Ammon's horn (tissue), 1 donor: ENCODE measurements around the gene CCDC71.

ENCODE experiments used
- DNase-seq: peaks from one replicate; pipeline ENCODE4 v3.0.0-alpha.2; 2016; ENCODE audit warnings: low spot score

The CCDC71 gene

DNA sequence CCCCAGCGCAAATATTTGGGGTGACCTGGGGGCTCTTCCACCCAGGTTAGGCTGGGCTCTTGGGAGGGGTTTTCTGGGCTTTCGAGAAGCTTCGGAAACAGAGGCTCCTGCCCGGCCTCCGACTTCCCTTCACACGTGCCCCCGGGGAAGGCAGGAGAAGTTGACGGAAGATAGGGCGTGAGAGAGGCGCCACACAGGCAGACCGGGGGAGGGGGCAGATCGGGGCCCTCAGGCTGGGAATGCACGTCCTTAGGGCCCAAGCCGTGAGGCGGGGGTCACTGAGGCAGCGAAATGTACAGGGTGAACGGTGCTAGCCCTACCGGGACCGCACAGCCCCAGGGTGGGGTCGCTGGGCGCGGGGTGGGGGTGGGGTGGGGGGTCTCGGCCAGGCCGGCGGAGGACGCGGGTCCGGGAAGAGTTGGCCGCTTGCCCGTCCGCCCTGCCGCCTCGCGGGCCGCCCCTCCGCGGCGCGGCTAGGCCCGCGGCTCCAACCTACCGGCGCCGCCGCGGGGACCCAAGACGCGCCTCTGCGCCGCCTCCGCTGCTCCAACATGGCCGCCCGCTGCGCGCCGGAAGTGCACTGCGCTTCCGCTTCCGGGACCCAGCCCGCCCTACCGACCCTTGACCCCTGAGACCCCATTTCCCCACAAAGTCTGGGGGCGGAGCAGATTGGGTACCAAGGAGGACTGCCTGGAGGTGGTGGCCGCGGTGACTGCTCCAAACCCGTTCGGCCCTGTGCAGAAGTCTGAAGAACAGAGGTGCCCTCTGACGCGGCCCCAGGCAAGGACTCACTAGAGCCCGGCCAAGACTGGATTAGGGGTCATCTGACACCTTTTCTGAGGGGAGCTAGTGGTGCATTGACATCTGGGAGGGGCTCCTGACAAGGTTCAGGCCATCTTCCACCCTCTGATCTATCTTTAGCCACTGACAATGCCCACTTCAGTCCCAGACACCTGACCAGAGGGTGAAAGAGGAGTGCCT, at the start of gene CCDC71:
Gene CCDC71 (minus strand): TSS at position 561 of the 981 bp plus-strand sequence. CDS start 2,123 bp downstream, outside the sequence.
- DNase-seq: peak; percentile 61

DNA sequence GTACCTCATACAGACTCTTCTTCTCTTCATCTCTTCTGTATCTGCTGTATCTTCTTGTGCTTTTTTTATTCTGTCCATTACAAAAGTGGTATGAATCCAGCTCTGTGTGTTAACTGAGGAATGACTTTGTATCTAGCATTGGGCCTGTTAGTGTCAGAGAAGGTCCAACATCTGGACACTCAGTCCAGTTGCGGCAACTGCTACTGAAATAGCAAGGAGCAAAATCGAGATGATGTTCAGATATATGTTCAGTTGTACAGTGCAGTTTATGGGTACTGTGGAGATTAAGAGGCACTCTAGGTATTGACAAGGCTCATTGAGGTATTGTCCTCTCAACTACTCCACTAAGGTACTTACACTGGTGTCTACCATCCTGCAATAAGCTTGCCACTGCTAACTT, 47.9 kb upstream of the CCDC71 start:
- no peak for DNase-seq

DNA sequence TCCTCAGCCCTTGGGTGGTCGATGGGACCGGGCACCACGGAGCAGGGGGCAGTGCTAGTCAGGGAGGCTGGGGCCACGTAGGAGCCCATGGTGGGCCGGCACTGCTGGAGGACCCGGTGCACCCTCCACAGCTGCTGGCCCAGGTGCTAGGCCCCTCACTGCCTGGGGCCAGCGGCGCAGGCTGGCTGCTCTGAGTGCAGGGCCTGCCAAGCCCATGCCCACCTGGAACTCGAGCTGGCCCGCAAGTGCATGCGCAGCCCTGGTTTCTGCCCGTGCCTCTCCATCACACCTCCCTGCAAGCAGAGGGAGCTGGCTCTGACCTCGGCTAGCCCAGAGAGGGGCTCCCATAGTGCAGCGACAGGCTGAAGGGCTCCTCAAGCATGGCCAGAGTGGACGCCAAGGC, 47.4 kb upstream of the CCDC71 start:
- DNase-seq: no peak

DNA sequence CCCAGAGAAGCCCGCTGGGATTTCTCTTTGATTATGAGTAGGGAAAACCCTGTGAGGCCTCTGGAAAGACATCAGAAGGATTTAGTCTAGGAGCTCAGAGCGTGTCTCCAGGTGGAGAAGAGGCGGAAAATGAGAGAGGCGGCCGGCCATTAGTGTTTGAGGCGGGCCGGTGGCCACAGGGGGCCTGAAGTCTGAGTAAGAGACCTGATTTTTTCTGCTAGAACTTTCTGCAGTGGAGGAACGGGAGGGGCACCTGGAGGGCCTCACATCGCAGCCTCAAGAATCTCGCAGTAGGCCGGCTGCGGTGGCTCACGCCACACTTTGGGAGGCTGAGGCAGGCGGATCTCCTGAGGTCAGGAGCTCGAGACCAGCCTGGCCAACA, 33.8 kb upstream of the CCDC71 start:
- no peak for DNase-seq

DNA sequence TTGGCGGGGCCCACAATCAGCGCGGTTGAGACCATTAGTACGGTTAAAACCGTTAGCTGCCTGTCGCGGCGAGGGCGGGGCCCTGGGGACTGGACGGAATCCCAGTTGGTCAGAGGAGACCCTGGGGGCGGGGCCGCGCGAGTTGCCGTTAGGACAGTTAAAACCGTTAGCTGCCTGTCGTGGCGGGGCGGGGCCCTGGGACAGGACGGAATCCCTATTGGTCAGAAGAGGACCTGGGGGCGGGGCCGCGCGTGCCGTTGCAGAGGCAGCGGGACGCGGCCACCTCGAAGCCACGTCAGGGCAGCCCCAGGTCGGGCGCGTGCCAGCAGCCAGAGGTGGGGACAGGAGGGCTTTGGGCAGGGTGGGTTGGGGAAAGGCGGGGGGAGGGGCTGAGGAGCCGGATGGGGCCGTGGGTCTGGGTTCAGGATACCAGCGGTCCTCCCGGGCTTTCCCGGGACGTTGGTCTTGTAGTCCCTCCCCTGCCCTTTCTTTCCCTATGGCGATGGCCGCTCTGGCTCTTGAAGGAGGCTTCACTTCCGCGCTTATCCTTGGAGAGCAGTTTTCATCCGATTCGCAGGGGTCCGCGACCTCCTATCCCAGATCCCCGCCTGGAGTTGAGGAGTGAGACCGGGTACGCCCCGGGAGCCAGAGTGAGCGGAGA, 33.2 kb upstream of the CCDC71 start:
- DNase-seq: peak; percentile 40

DNA sequence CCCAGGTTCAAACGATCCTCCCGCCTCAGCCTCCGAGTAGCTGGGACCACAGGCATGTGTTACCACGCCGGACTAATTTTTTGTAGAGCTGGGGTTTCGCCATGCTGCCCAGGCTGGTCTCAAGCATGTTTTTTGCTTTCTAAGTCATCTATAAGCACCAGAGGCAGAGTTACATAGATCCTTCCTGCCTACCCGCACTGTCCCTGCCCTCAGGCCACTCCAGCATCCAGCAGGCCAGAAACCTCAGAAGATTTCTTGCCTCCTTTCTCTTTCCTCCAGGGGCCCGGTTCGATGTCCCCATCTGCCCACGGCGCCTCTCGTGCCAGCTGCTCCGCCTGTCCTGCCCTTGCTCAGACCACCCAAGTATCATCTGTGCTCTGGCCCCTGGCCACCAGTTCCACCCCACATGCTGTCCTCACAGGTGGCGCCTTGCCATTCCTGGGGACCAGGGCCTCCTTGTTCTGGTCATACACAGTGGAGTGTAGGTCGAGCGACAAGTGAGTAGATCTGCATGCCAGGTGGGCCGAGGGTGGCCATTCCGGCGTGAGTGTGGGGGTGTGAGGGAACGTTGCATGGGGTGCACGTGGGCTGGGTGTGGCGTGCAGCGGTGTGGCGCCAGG, 32.6 kb upstream of the CCDC71 start:
- no peak for DNase-seq

DNA sequence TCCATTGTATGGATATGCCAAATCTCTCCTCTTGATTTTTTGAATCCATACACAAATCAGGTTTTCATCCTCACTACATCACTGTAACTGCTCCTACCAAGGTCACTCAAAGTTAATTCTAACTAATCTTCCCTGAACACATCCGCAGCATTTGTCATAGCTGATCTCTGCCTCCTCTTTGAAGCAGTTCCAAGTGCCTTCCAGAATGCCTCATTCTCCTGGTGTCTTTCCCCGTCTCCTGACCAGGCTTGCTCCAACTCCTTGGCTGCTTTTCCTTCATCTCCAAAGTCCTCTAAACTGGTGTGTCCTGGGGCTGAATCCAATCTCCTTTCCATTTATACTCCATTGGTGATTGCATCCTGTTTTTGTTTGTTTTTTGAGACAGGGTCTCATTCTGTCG, 32.0 kb upstream of the CCDC71 start:
- DNase-seq: no peak

DNA sequence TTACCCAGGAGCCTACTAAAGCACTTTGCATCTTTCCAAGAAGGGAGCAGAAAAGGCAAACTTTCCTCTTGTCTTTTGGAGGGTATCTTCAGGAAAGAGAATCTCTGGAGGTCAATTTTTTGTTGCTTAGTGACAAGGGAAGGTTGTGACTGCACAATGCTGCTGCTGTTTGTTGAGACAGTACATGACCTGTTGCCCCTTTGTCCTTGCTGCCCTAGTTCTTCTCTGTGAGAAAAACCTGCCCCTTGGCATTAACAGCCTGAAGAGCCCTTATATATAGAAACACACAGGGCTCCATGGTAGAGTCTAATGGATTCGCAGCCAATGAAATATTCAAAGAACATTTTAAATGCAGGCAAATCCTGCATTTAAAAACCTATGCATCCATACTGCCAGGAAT, 25.6 kb upstream of the CCDC71 start:
- DNase-seq: no peak

DNA sequence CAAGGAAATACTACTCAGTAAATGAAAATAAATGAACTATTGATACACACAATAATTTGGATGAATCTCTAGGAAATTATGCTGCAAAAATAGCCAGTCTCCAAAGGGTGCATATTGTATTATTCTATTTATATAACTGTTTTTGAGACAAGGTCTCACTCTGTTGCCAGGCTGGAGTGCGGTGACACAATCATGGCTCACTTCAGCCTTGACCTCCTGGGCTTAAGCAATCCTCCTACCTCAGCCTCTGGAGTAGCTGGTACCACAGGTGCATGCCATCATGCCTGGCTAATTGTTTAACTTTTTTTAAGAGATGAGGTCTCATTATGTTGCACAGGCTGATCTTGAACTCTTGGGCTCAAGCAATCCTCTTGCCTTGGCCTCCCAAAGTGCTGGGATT, 17.7 kb upstream of the CCDC71 start:
- DNase-seq: no peak

DNA sequence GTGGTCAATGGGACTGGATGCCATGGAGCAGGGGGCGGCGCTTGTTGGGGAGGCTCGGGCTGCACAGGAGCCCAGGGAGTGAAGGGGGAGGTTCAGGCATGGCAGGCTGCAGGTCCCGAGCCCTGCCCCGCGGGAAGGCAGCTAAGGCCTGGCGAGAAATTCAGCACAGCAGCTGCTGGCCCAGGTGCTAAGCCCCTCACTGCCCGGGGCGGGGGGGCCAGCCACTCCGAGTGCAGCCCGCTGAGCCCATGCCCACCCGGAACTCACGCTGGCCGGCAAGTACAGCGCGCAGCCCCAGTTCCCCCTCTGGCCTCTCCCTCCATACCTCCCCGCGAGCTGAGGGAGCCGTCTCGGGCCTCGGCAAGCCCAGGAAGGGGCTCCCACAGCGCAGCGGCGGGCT, 16.6 kb upstream of the CCDC71 start:
- no peak for DNase-seq

DNA sequence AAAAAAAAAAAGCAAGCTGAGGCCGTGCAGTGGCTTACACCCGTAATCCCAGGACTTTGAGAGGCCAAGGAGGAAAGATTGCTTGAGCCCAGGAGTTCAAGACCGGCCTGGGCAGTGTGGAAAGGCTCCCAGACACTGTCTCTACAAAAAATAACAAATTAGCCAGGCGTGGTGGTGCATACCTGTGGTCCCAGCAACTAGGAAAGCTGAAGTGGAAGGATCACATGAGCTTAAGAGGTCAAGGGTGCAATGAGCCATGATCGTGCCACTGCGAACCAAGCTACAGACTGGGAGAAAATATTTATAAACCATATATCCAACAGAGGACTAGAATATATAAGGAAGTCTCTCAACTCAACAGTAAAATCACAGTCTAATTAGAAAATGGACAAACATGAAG, 15.2 kb upstream of the CCDC71 start:
- no peak for DNase-seq

DNA sequence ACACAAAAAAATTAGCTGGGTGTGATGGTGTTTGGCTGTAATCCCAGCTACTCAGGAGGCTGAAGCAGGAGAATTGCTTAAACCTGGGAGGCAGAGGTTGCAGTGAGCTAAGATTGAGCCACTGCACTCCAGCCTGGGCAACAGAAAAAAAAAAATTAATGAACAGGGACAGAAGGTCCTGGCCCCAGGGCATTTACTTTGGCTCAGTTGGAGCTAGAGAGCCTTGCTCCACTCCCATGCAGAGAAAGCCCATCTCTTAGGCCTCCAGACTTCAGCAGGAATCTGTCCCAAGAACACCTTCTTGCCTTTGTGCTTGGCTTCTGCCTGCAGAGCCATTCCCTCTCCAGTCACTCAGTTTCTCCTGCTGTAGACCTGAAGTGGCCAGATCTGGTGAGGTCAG, 14.0 kb upstream of the CCDC71 start:
- no peak for DNase-seq

DNA sequence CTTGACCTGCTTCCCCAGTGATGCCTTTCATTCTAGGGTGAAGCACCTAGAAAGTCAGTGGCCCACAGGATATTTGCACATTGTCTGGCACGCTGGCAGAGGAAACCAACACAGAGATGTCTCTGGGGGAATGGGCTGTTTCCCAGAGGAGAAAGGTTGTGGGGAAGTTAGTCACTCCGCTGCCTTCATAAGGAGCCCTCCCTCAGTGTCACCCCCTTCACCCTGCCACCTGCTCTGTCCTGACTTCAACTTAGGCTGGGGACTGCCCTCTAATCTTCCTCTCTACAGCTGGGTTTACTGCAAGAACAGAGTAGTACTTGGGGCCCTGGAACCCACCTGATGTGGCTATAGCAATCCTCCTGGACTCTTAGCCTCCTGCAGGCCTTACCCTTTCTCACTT, 10.9 kb upstream of the CCDC71 start:
- no peak for DNase-seq

DNA sequence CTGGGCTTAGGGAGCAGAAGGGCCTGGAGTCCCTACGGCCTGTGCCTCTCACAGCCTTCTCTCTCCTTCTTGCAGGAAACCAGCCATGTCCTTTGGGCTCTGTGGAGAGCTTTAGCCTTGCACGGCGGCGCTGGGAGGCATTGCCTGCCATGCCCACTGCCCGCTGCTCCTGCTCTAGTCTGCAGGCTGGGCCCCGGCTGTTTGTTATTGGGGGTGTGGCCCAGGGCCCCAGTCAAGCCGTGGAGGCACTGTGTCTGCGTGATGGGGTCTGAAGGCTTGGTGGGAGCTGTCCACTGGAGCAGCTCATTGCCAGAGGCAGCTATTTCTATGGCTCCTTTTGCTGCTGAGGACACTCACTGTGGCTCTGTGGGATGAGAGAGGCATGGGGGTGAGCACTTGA, 9.4 kb upstream of the CCDC71 start:
- no peak for DNase-seq

DNA sequence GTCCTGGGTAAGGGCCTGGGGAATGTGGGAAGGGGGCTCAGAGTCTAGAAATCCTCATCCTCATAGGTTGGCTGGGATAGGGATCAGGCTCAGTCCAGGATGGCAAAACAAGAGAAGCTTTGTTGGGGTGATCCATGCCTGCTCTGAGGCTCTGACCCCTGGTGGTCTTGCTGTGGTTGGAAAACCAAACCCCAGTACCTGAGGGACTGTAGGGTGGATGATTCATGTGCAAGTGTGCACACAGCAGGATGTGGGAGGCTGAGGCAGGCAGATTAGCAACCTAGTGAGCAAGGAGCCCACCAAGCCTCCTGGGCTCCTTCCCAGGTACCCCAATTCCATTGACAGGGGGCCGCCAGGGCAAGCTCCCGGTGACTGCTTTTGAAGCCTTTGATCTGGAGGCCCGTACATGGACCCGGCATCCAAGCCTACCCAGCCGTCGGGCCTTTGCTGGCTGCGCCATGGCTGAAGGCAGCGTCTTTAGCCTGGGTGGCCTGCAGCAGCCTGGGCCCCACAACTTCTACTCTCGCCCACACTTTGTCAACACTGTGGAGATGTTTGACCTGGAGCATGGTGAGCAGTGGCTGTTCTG, 8.4 kb upstream of the CCDC71 start:
- DNase-seq: no peak

DNA sequence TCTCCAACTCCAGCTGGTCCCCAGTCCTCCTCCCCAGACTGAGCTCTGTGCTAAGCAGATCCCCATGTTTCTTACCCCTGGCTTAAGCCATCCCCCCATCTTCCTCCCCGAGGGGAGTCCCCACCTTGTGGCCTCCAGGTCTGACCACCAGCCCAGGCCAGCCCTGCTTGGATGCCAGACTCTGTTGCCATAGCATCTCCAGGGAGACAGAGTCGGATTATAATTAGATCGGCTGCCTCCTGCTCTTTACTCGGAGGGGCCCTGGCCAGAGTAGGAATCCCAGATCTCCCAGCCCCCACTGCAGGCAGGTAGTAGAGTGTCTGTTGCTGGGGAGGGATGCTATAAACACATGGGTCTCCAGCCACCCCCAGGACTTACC, 7.7 kb upstream of the CCDC71 start:
- peak; percentile 22 for DNase-seq

DNA sequence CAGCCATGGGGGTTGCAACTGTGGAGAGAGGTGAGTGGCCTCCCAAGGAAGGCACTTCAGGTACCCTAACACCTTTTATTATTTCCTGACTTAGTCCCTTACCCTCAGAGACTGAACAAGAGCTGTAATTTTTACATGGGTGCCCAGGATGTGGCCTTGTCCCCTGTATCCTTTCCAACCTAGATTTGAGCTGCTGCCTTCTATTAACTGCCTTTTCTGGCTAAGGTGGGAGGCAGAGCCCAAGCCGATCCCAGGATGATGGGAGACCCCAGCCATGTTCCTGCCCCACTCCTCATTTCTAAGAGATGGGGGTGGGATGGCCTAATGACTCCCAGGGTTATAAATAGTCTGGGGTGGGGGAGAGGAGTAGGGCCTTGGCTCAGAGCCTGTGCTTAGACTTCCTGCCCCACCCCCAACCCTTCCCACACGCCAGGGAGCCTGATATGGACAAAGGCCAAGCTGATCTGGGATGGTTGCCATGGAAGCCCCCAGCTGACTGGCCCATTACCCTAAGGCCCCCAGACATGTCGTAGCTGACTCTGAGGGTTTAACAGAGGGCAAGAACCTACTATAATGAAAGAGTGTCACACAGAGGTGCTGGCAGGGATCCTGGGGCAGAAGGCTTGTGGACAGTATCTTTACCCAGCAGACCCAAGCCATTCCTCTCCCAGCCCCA, 7.1 kb upstream of the CCDC71 start:
- DNase-seq: no peak

DNA sequence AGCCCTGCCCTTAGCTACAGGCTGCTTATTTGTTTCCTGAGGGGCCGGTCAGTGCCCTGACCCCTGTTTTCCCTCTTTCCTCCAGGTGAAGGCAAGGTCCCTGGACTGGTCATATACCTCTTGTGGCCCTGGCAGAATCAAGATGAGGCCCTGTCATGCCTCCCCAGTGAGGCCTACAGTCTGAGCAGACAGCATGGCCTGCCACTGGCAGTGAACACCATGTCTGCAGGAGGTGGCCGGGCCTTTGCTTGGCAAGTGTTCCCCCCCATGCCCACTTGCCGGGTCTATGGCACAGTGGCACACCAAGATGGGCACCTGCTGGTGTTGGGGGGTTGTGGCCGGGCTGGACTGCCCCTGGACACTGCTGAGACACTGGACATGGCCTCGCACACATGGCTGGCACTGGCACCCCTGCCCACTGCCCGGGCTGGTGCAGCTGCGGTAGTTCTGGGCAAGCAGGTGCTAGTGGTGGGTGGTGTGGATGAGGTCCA, 6.5 kb upstream of the CCDC71 start:
- no peak for DNase-seq

DNA sequence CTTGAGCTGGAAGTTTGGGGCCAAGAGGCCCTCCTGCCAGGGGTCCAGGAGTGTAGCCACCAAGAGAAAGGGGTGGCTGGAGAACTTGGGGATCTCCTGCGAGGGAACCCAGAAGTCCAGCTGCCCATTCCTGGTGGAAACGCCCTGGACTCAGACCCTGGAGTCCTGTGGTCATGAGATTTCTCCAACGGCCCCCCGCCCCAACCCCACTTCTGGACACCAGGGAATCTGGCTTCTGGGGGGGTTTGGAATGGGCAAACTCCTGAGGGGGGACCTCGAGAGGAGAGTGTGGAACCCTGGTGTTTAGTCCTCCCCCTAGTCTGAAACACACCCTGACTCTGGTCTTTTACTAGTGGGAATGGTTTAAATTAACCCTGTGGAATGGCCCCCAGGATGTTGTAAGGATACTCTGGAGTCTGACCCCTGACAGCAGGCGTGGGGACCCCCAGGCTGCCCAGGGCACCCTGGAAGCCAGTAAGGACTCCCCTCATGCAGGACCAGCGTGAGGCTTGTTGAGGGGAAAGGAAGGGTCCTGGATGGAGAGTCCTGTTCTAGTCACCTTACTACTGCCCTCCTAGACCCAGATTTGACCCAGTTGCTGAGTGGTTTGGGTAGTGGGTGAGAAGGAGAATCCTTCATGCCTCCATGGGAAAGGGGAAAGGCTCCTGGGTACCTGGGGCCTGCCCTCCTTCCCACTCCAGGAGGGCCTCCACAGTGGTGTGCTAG, 5.8 kb upstream of the CCDC71 start:
- DNase-seq: no peak

DNA sequence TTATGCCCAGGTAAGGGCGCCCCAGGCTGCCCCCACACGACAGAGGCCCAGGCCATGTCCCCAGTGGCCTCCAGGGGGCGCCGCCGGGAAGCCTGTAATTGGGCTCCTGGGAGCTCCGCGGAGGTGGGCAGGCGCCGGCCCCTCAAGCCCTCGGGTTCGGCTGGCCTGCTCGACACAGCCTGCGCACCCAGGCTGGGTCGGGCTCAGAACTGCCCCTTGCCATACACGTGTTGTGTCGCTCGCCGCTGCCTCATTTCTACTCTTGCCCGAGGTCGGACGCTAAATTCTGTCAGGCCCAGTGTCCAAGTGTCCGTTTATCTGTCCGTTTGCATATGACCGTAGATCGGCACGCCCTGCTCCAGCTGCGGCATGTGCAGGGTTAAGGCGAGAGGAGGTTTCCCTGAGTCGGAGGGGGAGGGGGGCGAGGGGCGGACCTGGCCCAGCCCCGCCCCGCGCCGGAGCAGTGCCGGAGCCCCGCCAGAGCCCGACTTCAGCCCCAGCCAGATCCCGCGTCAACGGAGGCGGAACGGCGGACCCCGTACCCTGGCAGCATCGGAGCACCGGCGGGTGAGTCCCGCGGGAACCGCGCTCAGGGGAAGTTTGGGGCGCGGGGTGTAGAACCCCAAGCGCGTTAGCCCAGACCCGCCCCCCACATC, 5.1 kb upstream of the CCDC71 start, which contains the start of gene KLHDC8B:
Gene KLHDC8B (plus strand): TSS at position 480 of the 656 bp plus-strand sequence. CDS start 1,172 bp downstream, outside the sequence.
- DNase-seq: peak; percentile 70

DNA sequence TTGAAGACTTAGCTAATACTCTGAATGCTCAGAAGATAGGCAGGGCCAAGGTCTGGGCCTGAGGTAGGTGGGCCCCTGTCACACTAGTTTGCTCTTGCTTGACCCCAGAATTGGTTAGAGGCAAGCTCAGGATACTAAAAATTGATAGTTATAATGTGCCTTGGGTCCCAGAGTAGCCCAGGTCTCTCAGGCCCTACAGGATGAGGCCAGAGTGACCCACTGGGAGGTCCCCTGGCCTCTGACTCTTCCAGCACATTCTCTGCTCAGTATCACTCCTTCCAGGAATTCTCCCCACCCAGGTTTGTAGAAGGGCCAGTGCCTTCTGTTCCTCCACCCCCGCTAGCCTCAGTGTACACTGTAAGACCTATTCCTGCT, 4.6 kb upstream of the CCDC71 start:
- no peak for DNase-seq
